SHP77 (cell line): ENCODE measurements around the gene CRYGS.
"Not testable (repeated sequence)": the region's sequence is repeated elsewhere in the genome, so short reads cannot be mapped to it uniquely, and the experiment has no call there.

Experiments used
- DNase-seq, 2 experiments: peaks; one replicate each; lab custom pipeline; 2025; lab: John Stamatoyannopoulos, UW

Gene CRYGS

GRCh38 chr3:186519021-186519658 lies 25.0 kb downstream of the CRYGS start:
- DNase-seq: no peak

GRCh38 chr3:186517218-186517617 lies 27.0 kb downstream of the CRYGS start:
- DNase-seq: no peak

- no peak for DNase-seq
Measured at GRCh38 chr3:186516646-186517045, 27.5 kb downstream of the CRYGS start.

GRCh38 chr3:186515125-186515524 lies 29.1 kb downstream of the CRYGS start:
- no peak for DNase-seq

GRCh38 chr3:186514296-186515002 lies 29.7 kb downstream of the CRYGS start:
- DNase-seq: no peak

- DNase-seq: no peak
Measured at GRCh38 chr3:186513386-186513785, 30.8 kb downstream of the CRYGS start.

- DNase-seq: no peak
Measured at GRCh38 chr3:186512570-186513302, 31.4 kb downstream of the CRYGS start.

- DNase-seq: no peak
Measured at GRCh38 chr3:186511702-186512101, 32.5 kb downstream of the CRYGS start.

- DNase-seq: no peak
Measured at GRCh38 chr3:186511245-186511644, 32.9 kb downstream of the CRYGS start.

- DNase-seq: no peak
Measured at GRCh38 chr3:186510374-186511079, 33.7 kb downstream of the CRYGS start.

GRCh38 chr3:186509423-186509822 lies 34.8 kb downstream of the CRYGS start:
- DNase-seq: no peak

- no peak for DNase-seq
Measured at GRCh38 chr3:186506857-186507256, 37.3 kb downstream of the CRYGS start.

- no peak for DNase-seq
Measured at GRCh38 chr3:186506191-186506739, 37.9 kb downstream of the CRYGS start.

- no peak for DNase-seq
Measured at GRCh38 chr3:186502966-186503712, 41.0 kb downstream of the CRYGS start.

- DNase-seq: no peak
Measured at GRCh38 chr3:186502138-186502948, 41.8 kb downstream of the CRYGS start.

- not testable (repeated sequence) for DNase-seq
Measured at GRCh38 chr3:186499949-186500348, 44.2 kb downstream of the CRYGS start.

- not testable (repeated sequence) for DNase-seq
Measured at GRCh38 chr3:186498022-186498421, 46.2 kb downstream of the CRYGS start.

GRCh38 chr3:186497608-186498007 lies 46.6 kb downstream of the CRYGS start:
- DNase-seq: no peak

- no peak for DNase-seq
Measured at GRCh38 chr3:186496635-186497034, 47.5 kb downstream of the CRYGS start.

- no peak for DNase-seq
Measured at GRCh38 chr3:186496016-186496415, 48.2 kb downstream of the CRYGS start.
